SK-N-SH treated with all-trans-retinoic acid at 6 μM for 48 hours (cell line): ENCODE results near the gene ACO2.

Source experiments
- CSRNP3 ChIP-seq: fragments of 250-450 bp; sonication (Bioruptor Pico); IDR thresholded peaks from 2 replicates; pipeline ENCODE4 v1.5.1; 2021; ENCODE audit warnings: mild to moderate bottlenecking, moderate library complexity
- GLIS3 ChIP-seq: fragments of 250-450 bp; sonication (Bioruptor Pico); IDR thresholded peaks from 2 replicates; pipeline ENCODE4 v1.5.0; 2020; ENCODE audit warnings: mild to moderate bottlenecking, moderate library complexity
- ZFP30 ChIP-seq: fragments of 450-650 bp; formaldehyde crosslinking; IDR thresholded peaks from 2 replicates; pipeline ENCODE4 v1.5.0; 2022; ENCODE audit warnings: mild to moderate bottlenecking, moderate library complexity

DNA sequence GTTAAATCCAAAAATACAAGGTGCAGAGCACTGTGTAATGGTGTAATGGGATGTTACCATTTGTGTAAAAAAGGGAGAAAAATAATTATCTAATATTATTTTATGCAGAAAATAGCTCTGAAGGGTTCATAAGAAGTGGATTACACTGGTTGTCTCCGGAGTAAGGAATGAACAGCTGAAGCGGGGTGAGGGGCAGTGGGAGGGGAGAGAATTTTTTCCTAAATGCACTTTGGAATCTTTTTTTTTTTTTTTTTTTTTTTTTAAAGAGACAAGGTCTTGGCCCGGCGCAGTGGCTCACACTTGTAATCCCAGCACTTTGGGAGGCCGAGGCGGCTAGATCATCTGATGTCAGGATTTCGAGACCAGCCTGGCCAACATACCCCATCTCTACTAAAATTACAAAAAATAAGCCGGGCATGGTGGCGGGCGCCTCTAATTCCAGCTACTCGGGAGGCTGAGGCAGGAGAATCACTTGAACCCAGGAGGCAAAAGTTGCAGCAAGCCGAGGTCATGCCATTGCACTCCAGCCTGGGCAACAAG, 82.1 kb downstream of the ACO2 start:
- TF ChIP-seq CSRNP3, result no peak
- no peak for TF ChIP-seq ZFP30 (CRISPR knock-in tag)
- TF ChIP-seq GLIS3 (CRISPR knock-in tag), result no peak
